Endometrium (tissue), 2 donors: ENCODE measurements around the gene IDH3A.

ENCODE experiments used
- FAIRE-seq: peaks from 2 replicates; lab custom pipeline; 2012; peaks lifted over from hg19 to GRCh38; lab: Jason Lieb, UNC
- donor health status: control.
- donor health status: control.

The IDH3A gene

DNA sequence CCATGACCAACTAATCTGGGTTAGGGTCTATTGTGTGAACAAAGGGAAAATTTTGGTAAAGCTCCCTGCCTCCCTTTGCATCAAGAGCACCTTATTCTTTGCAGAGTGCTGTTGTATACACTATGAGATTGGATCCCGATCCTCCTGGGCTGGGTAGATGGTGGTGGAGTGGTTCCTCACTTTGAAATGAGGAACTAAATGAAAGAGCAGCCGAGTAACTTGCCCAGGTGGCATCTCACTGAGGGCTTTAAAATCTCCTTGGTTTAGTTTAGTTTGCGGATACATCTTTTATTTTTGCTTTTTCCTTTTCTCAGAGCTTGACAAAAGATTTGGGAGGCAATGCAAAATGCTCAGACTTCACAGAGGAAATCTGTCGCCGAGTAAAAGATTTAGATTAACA is 19.4 kb downstream of the IDH3A start:
- FAIRE-seq, result no peak

DNA sequence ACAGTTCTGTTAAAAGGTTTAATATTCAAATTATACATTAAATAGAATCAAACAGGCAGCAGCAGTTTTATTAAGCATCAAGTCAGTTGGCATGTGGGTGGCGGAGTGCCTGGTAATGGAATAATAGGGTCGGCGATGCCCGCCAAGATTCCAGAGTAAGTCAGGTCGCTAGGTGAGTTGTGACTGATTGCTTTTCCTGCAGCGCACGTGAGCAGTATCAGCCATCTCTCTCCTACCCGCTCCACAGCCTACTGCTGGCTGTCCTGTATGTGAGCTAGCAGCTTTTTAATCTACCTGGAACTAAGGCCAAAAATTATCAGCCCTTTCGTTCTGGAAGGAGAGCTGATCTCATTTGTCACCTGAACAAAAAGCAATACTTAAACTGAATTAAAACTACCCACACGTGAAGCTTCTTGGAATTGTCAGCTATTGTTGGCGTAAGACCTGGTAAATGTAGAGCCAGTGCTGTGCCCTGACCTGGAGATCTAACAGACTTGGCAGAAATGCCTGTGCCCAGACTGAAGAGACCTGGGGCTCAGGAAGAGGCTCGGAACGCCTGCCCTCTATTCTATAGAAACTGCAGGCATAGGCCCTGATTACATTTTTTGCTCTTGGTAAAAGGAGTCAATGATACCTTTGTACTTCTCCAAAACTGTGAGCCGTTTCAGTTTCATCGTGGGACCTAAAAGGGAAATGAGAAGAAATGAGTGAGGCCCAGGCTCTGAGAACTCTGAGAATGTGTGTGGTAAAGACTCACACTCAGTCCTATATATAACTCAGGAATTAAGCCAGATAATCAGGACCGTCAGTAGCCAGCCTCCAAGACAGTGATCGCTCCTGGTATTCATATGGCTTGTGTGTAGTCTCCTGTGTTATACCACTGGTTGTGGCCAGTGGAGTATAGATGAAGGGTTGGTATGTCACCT is 21.9 kb downstream of the IDH3A start:
- no peak for FAIRE-seq

DNA sequence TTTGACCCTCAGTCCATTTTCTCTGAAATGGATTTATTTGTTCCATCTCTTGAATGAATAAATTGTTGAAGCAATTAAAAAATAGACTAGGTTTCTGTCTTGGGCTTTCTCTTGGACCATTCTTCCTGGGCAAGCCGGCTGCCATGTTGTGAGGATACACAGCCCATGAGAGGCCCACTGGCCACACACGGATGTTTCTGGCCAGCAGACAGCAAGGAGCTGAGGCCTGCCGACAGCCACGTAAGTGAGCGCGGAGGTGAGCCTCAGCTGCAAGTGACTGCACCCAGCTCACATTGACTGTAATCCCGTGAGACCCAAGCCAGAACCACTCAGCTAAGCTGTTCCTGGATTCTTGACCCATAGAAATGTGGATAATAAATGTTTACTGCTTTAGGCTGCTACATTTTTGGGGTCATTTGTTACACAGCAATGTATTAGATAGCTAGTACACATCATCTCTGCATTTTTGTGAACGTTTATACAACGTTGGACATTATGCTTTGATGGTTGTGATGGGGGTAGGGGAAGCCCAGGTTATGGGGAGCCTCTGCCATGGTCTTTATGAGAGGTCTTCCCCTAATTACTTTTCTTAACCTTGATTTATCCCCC is 22.8 kb downstream of the IDH3A start:
- no peak for FAIRE-seq

DNA sequence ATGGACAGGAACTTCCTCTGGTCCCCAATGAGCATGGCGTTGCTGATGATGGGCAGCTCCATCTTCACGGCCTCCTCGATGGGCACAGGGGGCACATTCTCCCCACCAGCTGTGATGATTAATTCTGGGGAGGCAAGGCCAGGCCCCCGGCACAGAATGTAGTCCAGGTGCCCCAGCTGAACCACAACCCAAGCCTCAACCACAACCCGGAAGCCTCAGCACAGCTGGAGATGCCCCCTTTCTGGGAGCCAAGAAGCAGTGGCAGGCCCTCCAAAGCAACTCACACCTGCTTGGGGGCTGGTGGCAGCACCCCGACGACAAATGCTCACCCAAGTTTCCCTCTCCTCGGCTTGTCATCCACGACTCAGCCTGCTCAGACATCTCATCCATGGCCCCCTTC is 25.2 kb downstream of the IDH3A start:
- FAIRE-seq, result no peak

DNA sequence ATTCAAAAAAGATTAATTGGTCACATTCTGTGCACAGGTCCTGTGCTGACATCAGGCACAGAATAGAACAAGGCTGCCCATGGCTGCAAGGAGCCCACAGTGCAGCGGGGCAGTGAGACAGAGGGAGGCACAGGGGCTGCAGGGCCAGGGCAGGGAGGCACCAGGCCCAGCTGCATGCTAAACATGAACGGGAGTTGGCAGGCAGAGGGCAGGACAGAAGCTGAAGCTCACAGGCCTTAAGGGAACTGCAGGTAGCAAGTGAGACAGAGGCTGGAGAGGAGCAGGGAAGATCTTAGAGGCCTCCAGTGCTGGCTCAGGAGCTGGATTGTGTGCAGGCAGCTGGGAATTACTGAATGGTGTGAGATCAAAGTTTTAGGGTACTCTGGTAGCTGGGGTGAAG is 26.2 kb downstream of the IDH3A start:
- no peak for FAIRE-seq

DNA sequence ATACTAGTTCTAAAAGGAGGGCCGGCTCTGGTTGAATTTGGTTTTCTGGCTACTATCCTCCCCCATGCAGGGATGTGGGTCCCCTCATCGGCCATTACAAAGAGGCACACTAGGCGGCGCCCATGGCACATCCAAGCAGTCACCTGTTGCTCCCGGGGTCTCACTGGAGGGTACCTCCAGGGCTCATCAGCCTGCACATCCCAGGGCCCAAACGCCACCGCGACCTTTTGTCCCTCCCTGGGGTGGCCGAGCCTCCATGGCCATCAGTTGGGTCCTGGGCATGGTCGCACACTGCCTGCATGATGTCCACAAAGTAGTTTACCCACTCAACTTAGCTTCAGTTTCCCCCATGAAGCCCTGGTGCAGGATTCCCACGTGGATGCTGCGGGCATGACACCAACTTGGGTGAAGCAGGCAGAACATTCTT is 28.3 kb downstream of the IDH3A start:
- no peak for FAIRE-seq

DNA sequence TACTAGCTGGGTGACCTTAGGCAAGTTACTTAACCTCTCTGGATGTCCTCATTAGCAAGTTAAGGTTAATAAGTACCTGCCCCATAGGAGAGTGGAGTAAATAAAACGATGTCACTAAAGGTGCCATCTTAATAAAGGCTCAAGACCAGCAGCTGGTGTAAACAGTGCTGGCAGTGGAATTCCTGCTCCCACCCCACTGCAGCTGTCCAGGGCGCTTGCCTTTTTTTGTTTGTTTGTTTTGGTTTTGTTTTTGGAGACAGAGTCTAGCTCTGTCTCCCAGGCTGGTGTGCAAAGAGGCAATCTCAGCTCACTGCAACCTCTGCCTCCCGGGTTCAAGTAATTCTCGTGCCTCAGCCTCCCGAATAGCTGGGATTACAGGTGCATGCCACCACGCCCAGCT is 28.9 kb downstream of the IDH3A start:
- no peak for FAIRE-seq

DNA sequence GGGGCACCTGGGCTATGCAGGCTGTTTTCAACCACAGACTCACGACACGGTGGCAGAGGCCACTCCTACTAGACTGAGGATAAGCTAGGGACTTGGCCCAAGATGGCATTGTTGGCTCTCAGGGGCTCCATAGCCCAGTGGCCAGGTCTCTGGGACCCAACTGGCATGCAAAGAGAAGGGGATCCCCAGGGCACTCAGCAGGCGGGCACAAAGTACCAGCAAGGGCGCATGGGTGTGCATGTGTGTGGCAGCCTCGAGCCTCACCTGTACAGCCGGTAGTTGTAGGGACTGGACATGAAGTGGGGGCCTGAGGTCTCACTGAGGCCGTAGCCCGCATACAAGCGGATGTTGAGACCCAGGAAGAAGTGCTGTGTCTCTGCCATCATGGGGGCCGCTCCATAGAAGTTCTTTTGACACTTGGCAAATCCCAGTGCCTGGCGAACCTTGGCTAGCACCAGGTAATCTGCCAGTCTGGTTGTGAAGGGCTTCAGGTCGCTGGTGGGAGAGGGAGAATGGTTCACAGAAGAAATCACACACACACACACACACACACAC is 30.2 kb downstream of the IDH3A start:
- no peak for FAIRE-seq

DNA sequence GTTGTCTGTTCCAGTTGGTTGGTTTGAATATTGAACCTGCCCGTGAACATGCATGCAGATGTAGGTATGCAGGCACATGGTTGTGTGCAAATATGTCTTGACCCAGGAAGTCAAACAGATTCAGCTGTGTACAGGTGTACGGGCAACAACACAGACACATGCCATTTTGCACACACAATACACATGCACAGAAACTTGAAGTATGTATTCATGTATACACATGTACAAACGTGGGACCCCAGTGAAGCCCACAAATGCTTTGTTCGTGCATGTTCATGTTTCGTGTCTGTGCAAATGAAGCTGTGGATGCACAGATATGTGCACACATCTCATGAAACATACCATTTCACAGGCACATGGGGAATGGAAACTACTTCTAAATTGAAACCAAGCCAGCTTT is 30.7 kb downstream of the IDH3A start:
- no peak for FAIRE-seq

DNA sequence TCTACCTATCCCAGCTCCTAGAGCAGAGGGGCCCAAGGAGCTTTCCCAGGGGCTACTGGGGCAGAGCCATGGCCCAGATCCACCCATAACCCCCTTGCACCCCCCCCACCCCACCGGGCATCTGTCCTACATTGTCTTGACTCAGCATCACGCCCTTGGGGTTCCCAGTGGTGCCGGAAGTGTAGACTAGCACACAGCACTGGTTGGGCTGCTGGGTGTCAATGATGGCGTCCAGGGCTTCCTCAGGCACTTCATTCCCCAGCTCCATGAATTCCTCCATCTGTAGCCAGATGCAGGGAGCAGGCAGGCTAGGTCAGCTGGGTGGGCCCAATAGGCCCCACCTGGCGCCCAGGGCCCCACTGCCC is 33.2 kb downstream of the IDH3A start:
- FAIRE-seq, result no peak

DNA sequence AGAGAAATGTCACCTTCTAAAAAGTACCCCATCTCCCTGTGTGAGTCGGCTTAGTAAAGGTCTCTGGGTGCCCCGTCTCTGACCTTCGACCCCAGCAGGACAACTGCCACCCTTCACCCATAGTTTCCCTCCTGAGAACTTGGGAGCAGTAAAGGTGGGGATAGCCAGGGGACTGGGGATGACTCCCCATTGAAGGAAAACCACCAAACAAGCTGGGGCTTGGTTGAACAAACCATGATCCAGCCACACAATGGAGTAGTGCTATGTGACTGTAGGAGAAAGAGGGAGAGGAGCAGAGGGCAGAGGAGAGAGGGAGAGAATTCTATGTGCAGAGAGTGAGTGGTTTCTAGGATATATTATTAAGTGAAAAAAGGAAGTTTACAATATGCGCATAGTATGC is 33.7 kb downstream of the IDH3A start:
- no peak for FAIRE-seq

DNA sequence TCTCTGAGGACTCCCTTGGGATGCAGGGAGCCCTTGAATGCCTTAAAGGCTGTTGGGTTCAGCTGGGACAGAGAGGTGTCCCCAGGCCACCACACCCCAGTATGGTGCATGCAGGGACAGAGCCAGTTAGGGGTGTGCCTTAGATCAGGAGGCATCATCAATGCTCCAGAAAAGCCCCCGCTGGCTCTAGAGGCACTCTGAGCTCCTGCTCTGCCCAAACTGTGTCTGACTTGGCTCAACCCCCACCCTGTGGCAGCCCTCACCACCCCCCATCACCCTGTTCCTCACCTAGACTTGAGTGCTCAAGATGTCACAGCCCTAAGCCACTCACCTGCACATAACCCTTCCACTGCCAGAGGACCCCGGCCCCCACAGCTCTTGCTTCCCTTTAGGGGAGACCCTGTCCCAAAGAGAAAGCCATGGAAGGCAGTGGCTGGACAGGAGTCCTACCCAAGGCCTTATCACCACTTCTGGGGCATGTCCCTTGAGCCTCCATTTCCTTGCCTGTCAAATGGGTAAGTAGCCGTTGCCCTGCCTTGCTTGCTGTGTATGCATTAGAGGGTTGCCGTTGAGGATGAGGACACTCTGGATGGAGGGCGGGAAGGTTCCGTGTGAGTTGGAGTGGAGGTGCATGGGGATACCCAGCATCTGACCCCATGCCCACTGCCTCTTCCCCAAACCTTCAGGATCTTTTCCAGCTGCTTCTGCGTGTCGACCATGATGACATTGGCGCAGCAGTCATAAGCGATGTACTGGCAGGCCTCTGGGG is 43.8 kb downstream of the IDH3A start:
- no peak for FAIRE-seq

DNA sequence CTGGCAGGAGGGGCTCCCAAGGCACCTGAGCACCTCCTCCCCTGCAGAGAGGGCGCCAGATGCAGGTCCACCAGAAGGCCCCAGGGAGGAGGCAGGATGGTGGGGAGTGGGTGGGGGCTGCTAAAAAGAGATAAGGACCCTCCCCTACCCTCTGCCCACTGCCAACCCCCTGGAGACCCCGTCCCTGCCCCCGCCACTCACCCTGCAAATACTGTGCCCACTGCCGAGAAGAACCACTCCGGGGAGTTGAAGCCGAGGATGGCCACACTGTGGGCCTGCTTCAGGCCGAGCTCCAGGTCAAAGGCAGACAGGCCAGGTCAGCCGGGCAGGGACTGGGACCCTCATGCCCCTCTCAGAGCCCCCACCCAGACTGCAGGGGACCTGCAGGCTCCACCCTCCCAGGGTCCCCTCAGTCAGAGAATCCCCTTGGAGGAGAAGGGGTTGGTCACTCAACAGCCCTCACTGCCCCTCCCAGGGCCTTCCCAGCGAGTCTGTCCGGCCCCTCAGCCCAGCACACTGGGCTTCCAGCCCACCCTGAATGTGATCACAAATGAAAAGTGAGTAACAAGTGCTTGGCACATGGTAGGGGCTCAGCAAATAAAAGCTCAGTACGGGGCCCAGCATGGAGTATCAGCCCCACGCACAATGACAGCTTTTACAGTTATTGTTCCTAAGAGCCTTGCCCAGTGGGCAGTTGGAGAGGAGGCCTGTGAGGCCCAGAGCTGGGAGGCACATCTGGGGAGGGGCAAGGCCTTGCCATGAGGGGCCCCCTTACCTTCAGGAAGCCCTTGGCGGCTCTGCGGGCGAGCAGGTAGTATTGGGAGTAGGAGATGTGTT is 44.8 kb downstream of the IDH3A start:
- no peak for FAIRE-seq

DNA sequence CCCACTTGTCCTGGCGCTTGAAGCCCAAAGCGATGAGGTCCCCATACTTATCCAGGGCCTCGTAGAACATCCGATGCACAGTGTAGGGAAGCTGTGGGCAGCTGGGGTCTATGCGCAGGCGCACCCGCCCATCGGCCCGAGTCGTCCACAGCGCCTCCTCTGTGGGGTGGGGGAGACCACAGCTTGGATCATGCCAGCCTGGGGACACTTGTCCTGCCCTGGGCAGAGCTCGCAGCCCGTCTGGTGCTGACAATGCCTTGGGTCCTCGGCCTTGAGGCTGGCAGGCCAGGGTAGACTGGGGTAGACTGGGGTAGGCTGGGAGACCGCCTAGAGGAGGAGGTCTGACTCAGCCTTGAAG is 45.4 kb downstream of the IDH3A start:
- FAIRE-seq, result no peak

DNA sequence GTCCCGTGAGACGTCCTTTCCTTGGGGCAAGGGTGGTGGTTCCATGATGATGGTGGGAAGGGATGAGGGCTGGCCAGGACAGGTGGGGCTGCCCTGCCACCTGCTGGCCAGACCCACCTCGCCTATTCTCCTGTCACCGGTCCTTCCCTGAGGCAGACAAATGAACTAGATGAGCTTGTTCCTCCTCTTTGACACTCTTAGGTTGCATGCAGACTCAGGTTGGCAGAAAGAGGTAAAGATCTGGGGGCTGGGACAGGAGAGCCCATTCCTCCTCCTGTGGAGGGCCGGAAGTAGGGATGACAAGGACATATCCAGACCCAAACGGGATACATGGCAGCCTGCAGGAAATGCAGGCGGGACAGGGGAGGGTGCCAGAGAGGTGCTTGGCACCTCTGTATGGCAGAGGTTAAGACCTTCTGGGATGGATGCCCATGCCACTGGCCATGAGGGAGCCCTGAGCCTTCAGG is 46.6 kb downstream of the IDH3A start:
- FAIRE-seq, result no peak

DNA sequence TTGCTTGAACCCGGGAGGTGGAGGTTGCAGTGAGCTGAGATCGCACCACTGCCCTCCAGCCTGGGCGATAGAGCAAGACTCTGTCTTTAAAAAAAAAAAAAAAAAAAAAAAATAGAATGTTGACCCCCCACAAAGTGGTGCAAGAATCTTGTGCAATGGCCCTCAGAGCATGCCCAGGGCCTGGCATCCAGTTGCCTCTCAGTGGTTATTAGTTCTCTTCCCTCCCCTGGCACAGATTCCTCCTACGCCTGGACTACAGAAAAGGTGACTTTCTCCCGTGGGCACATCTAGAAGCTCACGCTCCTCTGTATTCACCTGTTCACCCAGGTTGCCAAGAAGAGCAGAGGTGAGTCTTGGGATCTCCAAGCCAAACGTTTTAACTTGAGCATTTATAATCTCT is 48.5 kb downstream of the IDH3A start:
- no peak for FAIRE-seq

DNA sequence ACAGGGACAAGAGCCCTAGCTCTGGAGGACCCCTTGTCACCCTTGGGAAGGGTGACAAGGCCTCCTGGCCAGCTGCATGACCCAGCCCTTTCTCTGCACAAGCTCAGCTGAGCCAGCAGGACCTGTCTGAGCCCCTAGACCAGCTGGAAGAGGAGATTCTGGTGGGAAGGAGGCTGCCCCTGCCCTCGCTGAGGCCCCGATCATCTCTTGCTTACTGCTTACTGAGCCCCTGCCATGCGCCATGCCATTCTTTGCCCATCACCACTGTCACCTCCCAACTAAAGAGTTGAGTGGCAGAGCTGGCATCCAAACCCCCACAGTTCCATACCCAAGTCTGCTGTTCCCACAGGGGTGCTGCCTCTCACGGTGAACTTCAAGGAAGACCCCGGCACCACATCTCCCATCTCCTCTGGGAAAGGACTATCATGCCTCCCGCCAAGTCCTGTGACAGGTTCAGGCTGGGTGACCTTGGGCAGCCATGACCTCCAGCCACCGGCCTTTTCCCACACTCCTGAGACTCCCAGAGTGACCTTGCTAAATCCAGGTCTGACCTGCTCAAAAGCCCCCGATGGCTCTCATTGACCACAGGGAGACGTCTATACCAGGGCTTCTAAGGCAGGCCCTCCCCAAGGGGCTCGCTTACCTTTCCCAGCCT is 51.2 kb downstream of the IDH3A start:
- no peak for FAIRE-seq

DNA sequence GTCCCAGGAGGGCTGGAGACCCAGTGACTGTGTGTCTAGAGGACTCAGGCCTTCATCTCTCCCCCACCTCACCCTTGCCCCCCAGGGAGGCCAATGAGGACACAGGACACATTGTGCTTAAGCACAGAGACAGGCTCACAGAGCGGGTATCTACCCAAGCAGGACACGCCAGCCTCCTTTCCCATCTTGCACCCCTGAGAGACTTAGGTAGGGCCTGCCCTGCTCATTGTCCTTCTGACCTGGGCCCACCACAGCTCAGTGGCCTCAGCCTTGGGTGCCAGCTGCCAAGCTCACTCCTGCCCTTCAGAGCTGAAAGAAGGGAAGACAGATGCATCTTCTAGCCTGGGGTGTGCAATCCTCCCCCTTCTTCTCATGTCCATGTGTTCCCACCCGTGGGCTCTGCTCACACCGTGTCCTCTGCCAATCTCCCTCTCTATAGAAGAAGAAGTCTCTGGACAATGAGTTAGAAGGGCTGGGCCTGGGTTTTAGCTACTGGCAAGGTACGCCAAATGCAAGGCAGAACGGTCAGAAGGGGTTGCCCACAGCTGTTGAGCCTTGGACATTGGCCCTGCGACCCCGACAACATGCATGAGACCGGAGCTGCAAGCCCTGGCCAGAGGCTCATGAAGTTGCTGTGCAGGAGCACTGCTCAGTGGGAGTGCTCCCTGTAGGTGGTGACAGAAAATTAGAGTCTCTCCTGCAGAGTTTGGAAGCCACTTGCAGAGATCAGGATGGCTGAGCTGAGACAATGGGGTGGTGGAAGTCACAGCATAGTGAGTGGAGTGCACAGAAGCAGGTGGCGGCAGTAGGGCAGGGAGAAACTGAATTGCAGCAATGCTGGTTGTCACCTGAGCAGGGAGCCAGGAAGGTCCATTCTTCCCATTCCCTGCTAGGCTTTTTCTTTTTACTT is 52.4 kb downstream of the IDH3A start:
- FAIRE-seq, result no peak

DNA sequence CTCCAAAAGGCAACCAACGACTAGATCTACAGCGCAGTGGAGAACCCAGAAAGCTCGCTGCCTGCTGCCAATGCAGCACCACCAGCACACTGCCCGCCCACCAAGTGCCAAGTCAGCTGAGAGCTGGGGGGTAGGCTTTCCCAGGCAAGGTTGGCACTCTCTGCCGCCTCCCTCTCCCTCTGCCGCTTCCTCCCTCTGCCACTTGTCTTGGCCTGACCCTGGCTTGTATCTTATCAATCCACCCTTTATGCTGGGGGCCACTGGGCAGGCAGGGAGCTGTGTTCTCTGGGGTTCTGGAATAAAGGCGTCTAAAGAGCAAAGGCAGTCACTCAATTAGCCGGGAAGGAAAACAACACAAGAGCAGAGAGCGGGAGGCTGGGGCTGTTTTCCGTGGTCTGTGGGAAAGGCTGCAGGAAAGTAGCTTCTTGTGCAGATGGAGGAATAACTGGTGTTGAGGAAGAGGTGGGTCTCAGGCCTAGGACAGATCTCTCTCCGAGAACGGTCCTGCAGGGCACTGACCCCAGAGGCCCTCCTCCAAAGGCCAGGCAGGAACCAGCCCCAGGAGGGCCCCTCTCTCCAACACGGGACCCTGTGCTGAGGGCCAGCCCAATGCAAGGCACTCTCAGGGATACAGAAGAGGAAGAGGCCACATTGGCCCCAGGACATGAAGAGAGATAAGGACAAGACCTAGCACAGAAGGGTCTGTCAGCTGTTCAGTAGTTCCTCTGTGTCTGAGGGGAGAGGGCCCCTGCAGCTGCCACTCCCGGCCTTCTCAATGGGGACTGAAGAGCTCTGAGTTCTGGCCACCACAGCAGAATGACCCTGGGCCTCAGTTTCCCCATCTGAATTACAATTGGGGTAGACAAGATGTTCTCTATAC is 54.4 kb downstream of the IDH3A start:
- FAIRE-seq, result no peak
